DOHH2 (cell line): ENCODE data around the gene ZC3H7A.

Experiments used
- H3F3A ChIP-seq: fragments of 200-600 bp; sonication (generic), shearing (Covaris generic); 2 replicates; pipeline ENCODE4 v1.6.0; 2016; ENCODE audit warnings: antibody characterized with exemption, mild to moderate bottlenecking; ENCODE audit not compliant: control insufficient read depth, insufficient read depth
- H3K27ac ChIP-seq: fragments of 200-600 bp; sonication (generic); 2 replicates; pipeline ENCODE4 v1.5.1; 2014; ENCODE audit warnings: low read depth, mild to moderate bottlenecking, low read length, moderate library complexity
- H3K27me3 ChIP-seq: fragments of 200-600 bp; sonication (generic); 2 replicates; pipeline ENCODE4 v1.6.1; 2014; ENCODE audit warnings: mild to moderate bottlenecking, low read length, mixed read lengths; ENCODE audit not compliant: control insufficient read depth
- H3K36me3 ChIP-seq: fragments of 200-600 bp; sonication (generic); 2 replicates; pipeline ENCODE4 v1.6.1; 2014; ENCODE audit warnings: mild to moderate bottlenecking, low read length, moderate library complexity, mixed read lengths; ENCODE audit not compliant: control insufficient read depth
- H3K4me1 ChIP-seq: fragments of 200-600 bp; sonication (generic); 2 replicates; pipeline ENCODE4 v1.6.1; 2014; ENCODE audit warnings: mild to moderate bottlenecking, low read length, mixed read lengths; ENCODE audit not compliant: control insufficient read depth
- H3K4me2 ChIP-seq: fragments of 200-600 bp; sonication (generic); 2 replicates; pipeline ENCODE4 v1.6.0; 2014; ENCODE audit warnings: mild to moderate bottlenecking, low read length, moderate library complexity
- H3K4me3 ChIP-seq: fragments of 200-600 bp; sonication (generic); 2 replicates; pipeline ENCODE4 v1.5.1; 2014; ENCODE audit warnings: mild to moderate bottlenecking, low read length, mixed read lengths
- H3K79me2 ChIP-seq: fragments of 200-600 bp; sonication (generic); 2 replicates; pipeline ENCODE4 v1.6.1; 2014; ENCODE audit warnings: mild to moderate bottlenecking, low read length, mixed read lengths; ENCODE audit not compliant: control insufficient read depth
- H3K9me2 ChIP-seq: fragments of 200-600 bp; sonication (generic); replicated peaks from 2 replicates; pipeline ENCODE4 v1.6.1; 2014; ENCODE audit warnings: mild to moderate bottlenecking, low read length, mixed read lengths; ENCODE audit not compliant: control insufficient read depth
- H3K9me3 ChIP-seq: fragments of 200-600 bp; sonication (generic); 2 replicates; pipeline ENCODE4 v1.6.1; 2014; ENCODE audit warnings: antibody characterized with exemption, low read length, mixed read lengths; ENCODE audit not compliant: control insufficient read depth, insufficient read depth
- H4K20me1 ChIP-seq: fragments of 200-600 bp; sonication (generic); 2 replicates; pipeline ENCODE4 v1.6.0; 2014; ENCODE audit warnings: low read depth, mild to moderate bottlenecking, antibody characterized with exemption, low read length, moderate library complexity; ENCODE audit not compliant: control insufficient read depth, insufficient read depth
- CTCF ChIP-seq: fragments of 200-600 bp; sonication (generic); IDR thresholded peaks from one replicate; pipeline ENCODE4 v1.5.1; 2014; ENCODE audit warnings: antibody characterized with exemption, mild to moderate bottlenecking, low read depth, low read length; ENCODE audit not compliant: poor library complexity, severe bottlenecking
- EZH2phosphoT487 ChIP-seq: fragments of 200-600 bp; sonication (generic); IDR thresholded peaks from 2 replicates; pipeline ENCODE4 v1.6.1; 2017; ENCODE audit warnings: borderline replicate concordance, mild to moderate bottlenecking, antibody characterized with exemption, low read length, moderate library complexity, mixed read lengths

The ZC3H7A gene

DNA sequence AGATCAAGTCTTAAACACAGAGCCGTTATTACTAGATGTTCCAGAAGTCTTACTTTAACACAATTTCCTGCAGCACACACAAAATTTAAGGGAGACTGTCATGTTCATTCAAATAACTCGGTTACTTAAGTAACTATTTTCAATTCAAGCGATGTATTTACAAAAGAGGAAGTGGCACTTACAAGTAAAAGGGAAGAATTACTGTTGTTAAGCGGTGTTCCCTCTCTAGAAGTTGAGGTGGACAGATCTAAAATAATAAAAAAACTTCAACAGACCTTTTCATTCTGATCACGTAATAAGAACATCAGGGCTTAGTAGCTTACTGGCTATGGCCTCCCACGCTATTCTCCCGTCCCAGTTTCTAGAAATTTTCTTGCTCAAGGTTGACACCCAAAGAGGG is 28.2 kb downstream of the ZC3H7A start:
- peaks cover 34% of the 10 kb centered on the region for H3F3A ChIP-seq
- H3K9me3 ChIP-seq = no peaks in the 10 kb centered on the region
- TF ChIP-seq EZH2phosphoT487 = no peak
- no peak for TF ChIP-seq CTCF
- peaks cover 20% of the 10 kb centered on the region for H3K79me2 ChIP-seq
- H3K27ac ChIP-seq = peak overlapping the region; percentile 95
- peaks cover 70% of the 10 kb centered on the region for H3K36me3 ChIP-seq
- peak overlapping the region; percentile 62 for H3K4me3 ChIP-seq
- no peaks in the 10 kb centered on the region for H3K9me2 ChIP-seq
- H3K27me3 ChIP-seq = no peaks in the 10 kb centered on the region
- no peaks in the 10 kb centered on the region for H4K20me1 ChIP-seq
- peak overlapping the region; percentile 80 for H3K4me2 ChIP-seq
- peaks cover 69% of the 10 kb centered on the region for H3K4me1 ChIP-seq

GRCh38 chr16:11762431-11762830 is 34.6 kb downstream of the ZC3H7A start:
- Histone ChIP-seq H3K27me3 (no peaks in the 10 kb centered on the region), H3K27ac (no peak overlapping the region), H3K4me3 (no peak overlapping the region), H4K20me1 (no peaks in the 10 kb centered on the region), H3K9me3 (no peaks in the 10 kb centered on the region), H3K79me2 (peaks cover 3% of the 10 kb centered on the region; the same call in 1 of the 2 replicates), H3K4me2 (no peak overlapping the region), H3F3A (no peaks in the 10 kb centered on the region; the same call in 1 of the 2 replicates), H3K9me2 (no peaks in the 10 kb centered on the region), H3K36me3 (peaks cover 82% of the 10 kb centered on the region), H3K4me1 (peaks cover 7% of the 10 kb centered on the region)
- TF ChIP-seq CTCF (no peak), EZH2phosphoT487 (no peak)

GRCh38 chr16:11759997-11760396 is 37.1 kb downstream of the ZC3H7A start:
- H3K79me2 ChIP-seq = no peaks in the 10 kb centered on the region
- no peaks in the 10 kb centered on the region for H3K4me1 ChIP-seq
- no peaks in the 10 kb centered on the region for H3K9me2 ChIP-seq
- H4K20me1 ChIP-seq = no peaks in the 10 kb centered on the region
- H3K36me3 ChIP-seq = peaks cover 82% of the 10 kb centered on the region
- H3K9me3 ChIP-seq = no peaks in the 10 kb centered on the region
- H3K4me2 ChIP-seq = no peak overlapping the region
- no peak for TF ChIP-seq CTCF
- TF ChIP-seq EZH2phosphoT487 = no peak
- no peak overlapping the region for H3K27ac ChIP-seq
- H3F3A ChIP-seq = no peaks in the 10 kb centered on the region; the same call in 1 of the 2 replicates
- H3K4me3 ChIP-seq = no peak overlapping the region
- H3K27me3 ChIP-seq = no peaks in the 10 kb centered on the region
